ENCODE data around the gene RIPOR3.
"Not testable (repeated sequence)": the region's sequence is repeated elsewhere in the genome, so short reads cannot be mapped to it uniquely, and the experiment has no call there.

RIPOR3 gene

GRCh38 chr20:50547964-50548363, 143.4 kb downstream of the RIPOR3 start:
- no peak for DNase-seq

- DNase-seq = no peak
Measured at GRCh38 chr20:50546729-50547314, 144.5 kb downstream of the RIPOR3 start.

- no peak for DNase-seq
Measured at GRCh38 chr20:50545126-50545525, 146.2 kb downstream of the RIPOR3 start.

- no peak for DNase-seq
Measured at GRCh38 chr20:50543326-50543725, 148.0 kb downstream of the RIPOR3 start.

GRCh38 chr20:50541606-50542041, 149.7 kb downstream of the RIPOR3 start:
- DNase-seq = no peak

- no peak for DNase-seq
Measured at GRCh38 chr20:50540620-50541605, 150.4 kb downstream of the RIPOR3 start.

- DNase-seq = not testable (repeated sequence)
Measured at GRCh38 chr20:50539798-50540197, 151.5 kb downstream of the RIPOR3 start.

- DNase-seq = no peak
Measured at GRCh38 chr20:50538276-50538675, 153.1 kb downstream of the RIPOR3 start.

GRCh38 chr20:50537546-50538201, 153.7 kb downstream of the RIPOR3 start:
- DNase-seq = peak; percentile 25 to 30

- DNase-seq = peak; percentile 7 to 34
Measured at GRCh38 chr20:50536333-50536732, 155.0 kb downstream of the RIPOR3 start.

All from NCI-H187 (cell line).